ENCODE measurements around the gene DNMT3A.

DNA sequence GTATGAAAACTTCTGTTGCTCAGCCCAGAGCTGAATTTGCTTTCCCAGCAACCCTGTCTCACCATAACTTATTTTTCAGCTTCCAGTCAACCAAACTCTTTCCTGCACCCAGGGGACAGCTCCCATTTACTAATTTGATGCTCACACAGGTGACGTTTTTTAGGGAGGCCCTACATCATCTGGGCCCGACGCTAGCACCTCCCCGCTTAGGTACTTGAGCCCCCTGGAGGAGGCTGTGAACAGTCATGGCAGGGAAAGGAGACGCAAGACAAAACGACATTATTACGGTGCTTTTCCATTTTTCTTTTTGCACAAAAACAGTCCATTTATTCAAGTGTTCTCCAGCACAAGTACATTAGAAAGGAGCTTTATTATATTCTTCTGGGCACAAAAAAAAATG, 114.1 kb downstream of the DNMT3A start:
- TF ChIP-seq, protein P1, sequence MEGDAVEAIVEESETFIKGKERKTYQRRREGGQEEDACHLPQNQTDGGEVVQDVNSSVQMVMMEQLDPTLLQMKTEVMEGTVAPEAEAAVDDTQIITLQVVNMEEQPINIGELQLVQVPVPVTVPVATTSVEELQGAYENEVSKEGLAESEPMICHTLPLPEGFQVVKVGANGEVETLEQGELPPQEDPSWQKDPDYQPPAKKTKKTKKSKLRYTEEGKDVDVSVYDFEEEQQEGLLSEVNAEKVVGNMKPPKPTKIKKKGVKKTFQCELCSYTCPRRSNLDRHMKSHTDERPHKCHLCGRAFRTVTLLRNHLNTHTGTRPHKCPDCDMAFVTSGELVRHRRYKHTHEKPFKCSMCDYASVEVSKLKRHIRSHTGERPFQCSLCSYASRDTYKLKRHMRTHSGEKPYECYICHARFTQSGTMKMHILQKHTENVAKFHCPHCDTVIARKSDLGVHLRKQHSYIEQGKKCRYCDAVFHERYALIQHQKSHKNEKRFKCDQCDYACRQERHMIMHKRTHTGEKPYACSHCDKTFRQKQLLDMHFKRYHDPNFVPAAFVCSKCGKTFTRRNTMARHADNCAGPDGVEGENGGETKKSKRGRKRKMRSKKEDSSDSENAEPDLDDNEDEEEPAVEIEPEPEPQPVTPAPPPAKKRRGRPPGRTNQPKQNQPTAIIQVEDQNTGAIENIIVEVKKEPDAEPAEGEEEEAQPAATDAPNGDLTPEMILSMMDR (IDR thresholded peaks at IDR 0.05) = no peak
- no peak for TF ChIP-seq POLR2A (IDR thresholded peaks at IDR 0.05)

All from sigmoid colon (tissue), 3 donors.